T-cell (primary cell): ENCODE data around the gene SYPL1. TPM values are rescaled to one million over a fixed set of nuclear protein-coding genes. Genes with fewer than 3 reads are reported as not detected.
"Not testable (repeated sequence)": the region's sequence is repeated elsewhere in the genome, so short reads cannot be mapped to it uniquely, and the experiment has no call there.

Experiments used
- ATAC-seq, 4 experiments: fragments of 200-7000 bp in 3 of 4; fragments of 150-1000 bp in 1 of 4; cut with Tn5 transposase; replicated peaks in 1 of 4; 1 replicate in 3 of 4; 2 replicates in 1 of 4; pipeline ENCODE4 v1.10.0; 2021; ENCODE audit warnings: moderate library complexity in 3 of 4, mild to moderate bottlenecking in 2 of 4, moderate number of reproducible peaks in 1 of 4
- CTCF ChIA-PET, 2 donors: fragments of 300-600 bp; sonication (Branson Sonifier 250); formaldehyde crosslinking; loops; one replicate each; lab custom pipeline; 2022; ENCODE audit warnings: antibody characterized with exemption in 2 of 2; lab: Charles Lee
- POLR2A ChIA-PET, 2 donors: fragments of 300-600 bp; sonication (Branson Sonifier 250); formaldehyde crosslinking; loops; one replicate each; lab custom pipeline; 2022; ENCODE audit warnings: antibody characterized with exemption in 2 of 2; lab: Charles Lee
- DNase-seq, 35 experiments: peaks; one replicate each; pipeline versions ENCODE4 v3.0.0 to v3.0.0-alpha.2; 2013 to 2023
- H3K27ac ChIP-seq: one replicate; pipeline ENCODE4 v1.5.1; 2013; ENCODE audit warnings: low read length
- H3K27me3 ChIP-seq, 2 experiments: replicated peaks in 1 of 2; 1 replicate in 1 of 2; 2 replicates in 1 of 2; pipeline versions ENCODE4 v1.6.1 to v1.7.0; 2013; ENCODE audit warnings: low read length in 1 of 2, mixed read lengths in 1 of 2; ENCODE audit not compliant: control insufficient read depth in 2 of 2, insufficient read depth in 2 of 2; ENCODE audit errors: extremely low read depth in 1 of 2
- H3K36me3 ChIP-seq, 2 donors: 1 replicate in 1 of 2; 2 replicates in 1 of 2; pipeline versions ENCODE4 v1.6.1 to v1.7.0; 2013; ENCODE audit warnings: low read length in 1 of 2; ENCODE audit not compliant: control insufficient read depth in 2 of 2, insufficient read depth in 1 of 2; ENCODE audit errors: extremely low read depth in 1 of 2
- H3K4me1 ChIP-seq, 2 experiments: 1 replicate in 1 of 2; 2 replicates in 1 of 2; pipeline versions ENCODE4 v1.6.1 to v1.7.0; 2013; ENCODE audit warnings: low read length in 2 of 2, mixed read lengths in 1 of 2; ENCODE audit not compliant: insufficient read depth in 2 of 2, control insufficient read depth in 1 of 2; ENCODE audit errors: extremely low read depth in 1 of 2
- H3K4me3 ChIP-seq, 2 donors: 1 replicate in 1 of 2; 2 replicates in 1 of 2; pipeline versions ENCODE4 v1.5.1 to v1.7.0; 2013; ENCODE audit warnings: mild to moderate bottlenecking in 2 of 2, low read length in 1 of 2, moderate library complexity in 1 of 2; ENCODE audit not compliant: control insufficient read depth in 1 of 2; ENCODE audit errors: extremely low read depth in 1 of 2
- H3K9me3 ChIP-seq: 2 replicates; pipeline ENCODE4 v1.7.0; 2013
- H3K27ac Mint-ChIP-seq, 2 donors: one replicate each; pipeline ENCODE4 v1.8.0; 2020 to 2021; ENCODE audit warnings: mild to moderate bottlenecking in 2 of 2, mixed read lengths in 2 of 2
- H3K27me3 Mint-ChIP-seq, 2 donors: one replicate each; pipeline ENCODE4 v1.8.0; 2021 to 2022; ENCODE audit warnings: mixed read lengths in 2 of 2
- H3K36me3 Mint-ChIP-seq: one replicate; pipeline ENCODE4 v1.8.0; 2021; ENCODE audit warnings: mixed read lengths
- H3K4me1 Mint-ChIP-seq, 3 donors: one replicate each; pipeline ENCODE4 v1.8.0; 2020 to 2022; ENCODE audit warnings: mixed read lengths in 3 of 3, mild to moderate bottlenecking in 1 of 3
- H3K4me3 Mint-ChIP-seq, 3 donors: one replicate each; pipeline ENCODE4 v1.8.0; 2020 to 2022; ENCODE audit warnings: mild to moderate bottlenecking in 3 of 3, mixed read lengths in 3 of 3, moderate library complexity in 3 of 3
- H3K9me3 Mint-ChIP-seq, 3 donors: one replicate each; pipeline ENCODE4 v1.8.0; 2020 to 2022; ENCODE audit warnings: mixed read lengths in 3 of 3
- WGBS: methylation state at CpG from one replicate; pipeline ENCODE4 v1.1.5; 2013; ENCODE audit warnings: missing lambda C conversion rate; ENCODE audit not compliant: insufficient coverage; 5-methylcytosine and 5-hydroxymethylcytosine counted together
- total RNA-seq, 35 experiments: library from RNA in 6 of 35; stranded (reverse) in 6 of 35; fragments of 120-200 nt in 1 of 35; gene quantifications; one replicate each; pipeline versions ENCODE4 v1.2.1 to v1.2.4 and lab custom pipeline; 2013 to 2026

The SYPL1 gene
- total RNA-seq, 5 donors from 2014 or later (not counting 1 experiment from before 2014, with no cell fraction given) = 36.5 to 44.7 (median 42.6) TPM

DNA sequence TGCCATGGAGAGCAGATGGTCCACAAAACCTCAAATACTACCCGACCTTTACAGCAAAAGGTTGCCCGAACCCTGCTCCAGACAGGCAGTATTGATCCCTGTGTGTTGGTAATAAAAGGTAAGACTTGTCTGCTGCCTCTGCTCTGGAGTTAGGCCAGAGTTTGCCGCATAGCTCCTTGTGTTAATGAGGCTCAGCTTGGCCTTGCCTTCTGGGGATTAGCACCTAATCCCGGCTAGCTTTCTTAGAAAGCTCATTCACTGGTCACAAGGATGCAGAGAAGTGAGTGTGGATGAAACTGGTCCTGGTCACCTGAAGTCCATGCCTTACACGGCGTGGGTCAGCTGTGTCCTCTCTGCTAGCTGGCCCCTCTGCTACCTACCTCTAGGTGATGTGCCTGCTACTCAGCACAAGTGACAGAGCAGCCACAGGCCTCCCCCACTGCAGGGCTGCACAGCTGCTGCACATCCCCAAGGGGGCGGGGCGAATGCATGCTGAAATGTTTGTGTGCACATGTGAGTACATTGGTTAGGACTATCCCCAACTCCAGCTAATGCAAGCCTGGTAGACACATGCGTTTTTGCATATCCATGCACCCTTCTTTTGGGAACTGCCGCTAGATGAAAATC, 31.7 kb upstream of the SYPL1 start:
- CTCF ChIA-PET = interaction anchor here in 1 of 2 donors (1.1 kb wide), 1 partner anchor 10 kb away, joined by 5 read pairs; no protein-coding TSS in a partner anchor

DNA sequence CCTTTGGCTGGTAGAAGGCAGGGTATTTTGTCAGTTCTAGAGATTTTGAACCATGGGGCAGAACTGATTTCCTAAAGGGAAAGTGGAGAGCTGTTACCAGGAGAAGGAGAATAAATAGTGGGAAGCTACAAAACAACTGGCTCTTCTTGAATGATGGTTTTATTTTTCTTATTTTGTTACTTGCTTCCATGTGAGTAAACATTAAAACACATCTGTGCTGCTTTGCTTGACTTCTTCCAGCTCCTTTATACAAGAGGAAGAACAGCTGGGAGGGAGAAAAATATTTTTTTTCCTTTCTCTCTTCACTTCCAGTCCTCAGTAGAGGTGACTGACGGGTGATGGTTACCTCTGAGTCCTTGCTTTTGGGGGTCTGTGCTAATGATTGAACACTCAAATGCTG, 30.0 kb upstream of the SYPL1 start:
- WGBS = no CpG with 5 or more reads among the region's 1 CpG
- H3K9me3 ChIP-seq = no peaks in the 10 kb centered on the region
- ATAC-seq (no peak), DNase-seq (no peak)
- Mint-ChIP-seq H3K36me3 (no peaks in the 10 kb centered on the region), H3K27ac (no peak overlapping the region), H3K4me3 (no peak overlapping the region), H3K4me1 (no peaks in the 10 kb centered on the region), H3K9me3 (no peaks in the 10 kb centered on the region), H3K27me3 (peaks cover 0 to 2% of the 10 kb centered on the region in 2 donors)
- H3K36me3 ChIP-seq = no peaks in the 10 kb centered on the region
- no peak overlapping the region for H3K27ac ChIP-seq
- H3K27me3 ChIP-seq = no peaks in the 10 kb centered on the region
- no peaks in the 10 kb centered on the region for H3K4me1 ChIP-seq
- POLR2A ChIA-PET = no interaction called here
- CTCF ChIA-PET = interaction anchor here in 1 of 2 donors (1.0 kb wide), 1 partner anchor 16 kb away, joined by 5 read pairs; no protein-coding TSS in a partner anchor
- no peak overlapping the region for H3K4me3 ChIP-seq

More for the DNA sequence above, 31.7 kb upstream of the SYPL1 start:
- Histone ChIP-seq H3K9me3 (no peaks in the 10 kb centered on the region), H3K27me3 (no peaks in the 10 kb centered on the region), H3K4me1 (no peaks in the 10 kb centered on the region), H3K4me3 (no peak overlapping the region), H3K27ac (no peak overlapping the region), H3K36me3 (no peaks in the 10 kb centered on the region)
- Mint-ChIP-seq H3K4me1 (no peaks in the 10 kb centered on the region), H3K27me3 (peaks cover 0 to 2% of the 10 kb centered on the region in 2 donors), H3K27ac (no peak overlapping the region), H3K9me3 (no peaks in the 10 kb centered on the region), H3K4me3 (no peak overlapping the region), H3K36me3 (no peaks in the 10 kb centered on the region)
- ATAC-seq (no peak), DNase-seq (no peak)
- POLR2A ChIA-PET = no interaction called here
- 100% methylated on average over 6 of the region's 10 CpGs for WGBS

- no peak for ATAC-seq
- 86% methylated on average over 3 of the region's 7 CpGs for WGBS
- POLR2A ChIA-PET = no interaction called here
- no peaks in the 10 kb centered on the region for H3K36me3 ChIP-seq
- H3K27ac Mint-ChIP-seq = no peak overlapping the region
- no peaks in the 10 kb centered on the region for H3K27me3 ChIP-seq
- H3K4me1 ChIP-seq = no peaks in the 10 kb centered on the region
- no peaks in the 10 kb centered on the region for H3K36me3 Mint-ChIP-seq
- no peak overlapping the region for H3K4me3 Mint-ChIP-seq
- CTCF ChIA-PET = no interaction called here
- no peak overlapping the region for H3K27ac ChIP-seq
- no peak for DNase-seq
- H3K9me3 Mint-ChIP-seq = no peaks in the 10 kb centered on the region
- H3K9me3 ChIP-seq = no peaks in the 10 kb centered on the region
- H3K27me3 Mint-ChIP-seq = peaks cover 0 to 2% of the 10 kb centered on the region in 2 donors
- no peaks in the 10 kb centered on the region for H3K4me1 Mint-ChIP-seq
- H3K4me3 ChIP-seq = no peak overlapping the region
Measured at GRCh38 chr7:106140406-106141173, 28.5 kb upstream of the SYPL1 start.

DNA sequence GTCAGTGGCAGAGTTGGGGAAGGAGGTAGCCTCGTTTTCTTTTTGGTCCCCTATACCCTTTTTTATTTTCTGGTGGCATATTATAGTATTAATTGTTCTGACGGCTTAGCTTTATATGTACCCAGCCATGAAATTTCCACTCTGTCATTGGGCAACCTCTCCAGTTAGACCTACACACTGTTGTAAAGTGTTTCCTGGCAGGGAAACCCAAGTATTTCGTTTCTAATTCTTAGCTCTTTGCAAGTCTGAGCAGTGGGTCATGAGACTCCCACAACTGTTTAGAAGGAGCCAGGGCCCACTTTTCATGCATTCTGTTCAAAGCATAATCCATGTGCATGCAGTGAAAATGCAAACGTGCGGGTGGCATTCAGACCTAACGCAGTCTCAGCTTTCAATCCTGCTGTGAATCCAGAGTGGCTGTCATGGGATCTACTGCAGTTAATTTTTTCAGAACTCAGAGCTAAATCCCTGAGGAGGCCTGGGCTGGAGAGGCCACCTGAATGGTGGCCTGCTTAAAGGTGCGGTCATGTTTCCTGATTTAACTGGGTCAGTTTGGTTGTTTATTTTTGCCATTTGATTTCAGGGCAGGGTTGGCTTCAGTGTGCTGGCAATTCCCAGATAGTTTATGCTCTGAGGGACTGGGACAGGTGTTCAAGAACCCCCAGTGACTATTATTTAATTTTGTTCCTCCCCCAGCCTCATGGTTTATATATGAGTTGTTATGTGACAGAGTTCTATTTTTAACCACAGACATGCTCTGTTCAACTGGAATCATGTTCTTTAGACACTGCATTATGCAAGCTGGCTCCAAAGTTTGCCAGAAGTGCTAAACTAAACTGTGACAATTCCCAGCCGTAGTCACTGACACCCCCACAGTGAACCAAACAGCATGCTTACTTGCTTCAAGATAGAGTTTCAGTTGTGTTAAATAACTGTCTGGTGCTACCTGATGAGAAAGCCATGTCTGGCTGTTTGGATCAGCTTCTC, 27.4 kb upstream of the SYPL1 start:
- H3K4me3 ChIP-seq = no peak overlapping the region
- ChIA-PET POLR2A (no interaction called here), CTCF (no interaction called here)
- H3K27ac ChIP-seq = no peak overlapping the region
- peaks cover 0 to 2% of the 10 kb centered on the region in 2 donors for H3K27me3 Mint-ChIP-seq
- no peaks in the 10 kb centered on the region for H3K4me1 Mint-ChIP-seq
- no peaks in the 10 kb centered on the region for H3K36me3 Mint-ChIP-seq
- H3K4me3 Mint-ChIP-seq = no peak overlapping the region
- no peaks in the 10 kb centered on the region for H3K27me3 ChIP-seq
- H3K27ac Mint-ChIP-seq = no peak overlapping the region
- 84% methylated on average over 4 of the region's 8 CpGs for WGBS
- no peaks in the 10 kb centered on the region for H3K9me3 Mint-ChIP-seq
- no peaks in the 10 kb centered on the region for H3K4me1 ChIP-seq
- no peaks in the 10 kb centered on the region for H3K9me3 ChIP-seq
- no peaks in the 10 kb centered on the region for H3K36me3 ChIP-seq
- ATAC-seq (no peak), DNase-seq (no peak)

DNA sequence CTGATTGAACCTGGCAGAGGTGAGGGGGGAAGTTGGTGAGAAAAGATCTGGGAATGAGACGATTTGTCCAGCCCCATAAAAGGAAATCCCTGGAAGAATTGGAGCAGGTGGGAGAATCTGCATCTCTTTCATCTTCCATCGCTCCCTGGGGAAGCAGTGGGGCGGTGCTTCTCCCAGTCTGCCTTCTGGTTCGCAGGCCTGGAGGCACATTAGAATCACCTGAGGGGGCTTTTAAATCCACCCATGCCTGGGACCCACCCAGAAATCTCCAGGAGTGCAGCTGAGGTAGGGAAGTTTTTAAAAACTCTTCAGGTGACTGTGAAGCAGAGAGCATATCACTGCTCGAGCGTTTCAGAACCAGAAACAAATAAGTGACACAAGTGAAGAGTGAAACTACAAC, 26.7 kb upstream of the SYPL1 start:
- no peak for DNase-seq
- no peak overlapping the region for H3K4me3 Mint-ChIP-seq
- H3K9me3 Mint-ChIP-seq = no peaks in the 10 kb centered on the region
- no peak overlapping the region for H3K27ac Mint-ChIP-seq
- no peak for ATAC-seq
- Histone ChIP-seq H3K27me3 (no peaks in the 10 kb centered on the region), H3K36me3 (no peaks in the 10 kb centered on the region), H3K4me3 (no peak overlapping the region), H3K27ac (no peak overlapping the region), H3K4me1 (no peaks in the 10 kb centered on the region), H3K9me3 (no peaks in the 10 kb centered on the region)
- H3K4me1 Mint-ChIP-seq = no peaks in the 10 kb centered on the region
- H3K36me3 Mint-ChIP-seq = no peaks in the 10 kb centered on the region
- peaks cover 0 to 2% of the 10 kb centered on the region in 2 donors for H3K27me3 Mint-ChIP-seq
- WGBS = 83% methylated on average over 2 of the region's 6 CpGs
- CTCF ChIA-PET = no interaction called here
- POLR2A ChIA-PET = no interaction called here

DNA sequence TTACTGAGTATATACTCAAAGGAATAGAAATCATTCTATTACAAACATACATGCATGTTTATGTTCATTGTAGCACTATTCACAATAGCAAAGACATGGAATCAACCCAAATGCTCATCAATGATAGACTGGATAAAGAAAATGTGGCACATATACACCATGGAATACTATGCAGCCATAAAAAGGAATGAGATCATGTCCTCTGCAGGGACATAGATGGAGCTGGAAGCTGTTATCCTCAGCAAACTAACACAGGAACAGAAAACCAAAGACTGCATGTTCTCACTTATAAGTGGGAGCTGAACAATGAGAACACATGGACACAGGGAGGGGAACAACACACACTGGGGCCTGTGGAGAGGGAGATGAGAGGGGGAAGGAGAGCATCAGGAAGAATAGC, 26.1 kb upstream of the SYPL1 start:
- H3K4me1 Mint-ChIP-seq, CTCF ChIA-PET, H3K9me3 ChIP-seq, DNase-seq, H3K4me3 ChIP-seq, H3K36me3 ChIP-seq, POLR2A ChIA-PET, H3K4me3 Mint-ChIP-seq, ATAC-seq, H3K27me3 Mint-ChIP-seq, H3K27me3 ChIP-seq, H3K27ac Mint-ChIP-seq, H3K9me3 Mint-ChIP-seq, H3K4me1 ChIP-seq, H3K36me3 Mint-ChIP-seq, H3K27ac ChIP-seq: not testable (repeated sequence)
